AG04450 (cell line): ENCODE data around the gene CPNE2. TPM values are rescaled to one million over a fixed set of nuclear protein-coding genes. Genes with fewer than 3 reads are reported as not detected.
"Not testable (repeated sequence)": the region's sequence is repeated elsewhere in the genome, so short reads cannot be mapped to it uniquely, and the experiment has no call there.

Experiments used
- CTCF ChIA-PET: fragments of 300-600, 350-600 bp; formaldehyde crosslinking; extraction: SDS; loops from one replicate; lab custom pipeline; 2022; ENCODE audit warnings: antibody characterized with exemption, inconsistent platforms; lab: Charles Lee
- POLR2A ChIA-PET: fragments of 350-600 bp; formaldehyde crosslinking; extraction: SDS; loops from one replicate; lab custom pipeline; 2021; ENCODE audit warnings: antibody characterized with exemption, inconsistent platforms; lab: Yijun Ruan, JAX
- DNase-seq: peaks from one replicate; pipeline ENCODE4 v3.0.0-alpha.2; 2011; ENCODE audit warnings: low read depth, low spot score
- H3K27ac ChIP-seq: one replicate; pipeline ENCODE4 v1.5.1; 2012; ENCODE audit warnings: low read depth, low read length, control low read depth
- H3K27me3 ChIP-seq: one replicate; pipeline ENCODE4 v1.6.0; 2012; ENCODE audit warnings: low read length; ENCODE audit not compliant: control insufficient read depth, insufficient read depth
- H3K4me3 ChIP-seq: 2 replicates; pipeline ENCODE4 v1.5.1; 2011; ENCODE audit warnings: mild to moderate bottlenecking, low read depth, low read length, control low read depth
- H3K9me3 ChIP-seq: 2 replicates; pipeline ENCODE4 v1.5.1; 2012; ENCODE audit warnings: low read length; ENCODE audit not compliant: control insufficient read depth, insufficient read depth
- CTCF ChIP-seq: IDR thresholded peaks from 2 replicates; pipeline ENCODE4 v1.5.1; 2011; ENCODE audit warnings: low read depth, low read length, control low read depth, inconsistent platforms
- polyA plus RNA-seq: library from polyadenylated mRNA; depleted of rRNA; stranded (reverse); fragments of >200 nt; gene quantifications from 2 replicates; pipeline ENCODE4 v1.2.3, GENCODE V29; 2011

CPNE2 gene
- polyA plus RNA-seq, 1 experiment = 26.2 TPM

GRCh38 chr16:57107321-57107922 is 15.0 kb downstream of the CPNE2 start:
- no peaks in the 10 kb centered on the region for H3K9me3 ChIP-seq
- ChIA-PET POLR2A (interaction anchor here (0.6 kb wide), 1 partner anchor 244 kb away, joined by 4 read pairs; no protein-coding TSS in a partner anchor), CTCF (interaction anchor here (0.9 to 1.0 kb wide), 3 partner anchors 15 to 309 kb away, joined by 3 to 6 read pairs (median 3); partner anchors contain the start of gene CPNE2)
- no peak overlapping the region for H3K4me3 ChIP-seq
- H3K27me3 ChIP-seq = no peaks in the 10 kb centered on the region
- no peak for TF ChIP-seq CTCF
- no peak for DNase-seq
- H3K27ac ChIP-seq = no peak overlapping the region

- no peak for DNase-seq
- ChIA-PET CTCF (no interaction called here), POLR2A (no interaction called here)
- Histone ChIP-seq H3K9me3 (no peaks in the 10 kb centered on the region), H3K27ac (no peak overlapping the region), H3K27me3 (no peaks in the 10 kb centered on the region), H3K4me3 (no peak overlapping the region)
- no peak for TF ChIP-seq CTCF
Observed at GRCh38 chr16:57108432-57108831, 16.0 kb downstream of the CPNE2 start.

GRCh38 chr16:57109259-57110105 is 17.1 kb downstream of the CPNE2 start:
- H3K27ac ChIP-seq, H3K4me3 ChIP-seq, POLR2A ChIA-PET, H3K27me3 ChIP-seq, DNase-seq, H3K9me3 ChIP-seq: not testable (repeated sequence)
- CTCF ChIA-PET = interaction anchor here (0.8 to 1.1 kb wide), 3 partner anchors 16 to 26 kb away, joined by 3 read pairs; partner anchors contain the start of gene CPNE2

GRCh38 chr16:57110937-57111336 is 18.6 kb downstream of the CPNE2 start:
- no peak for DNase-seq
- no peak overlapping the region for H3K4me3 ChIP-seq
- H3K9me3 ChIP-seq = no peaks in the 10 kb centered on the region; the same call in 1 of the 2 replicates
- no peak overlapping the region for H3K27ac ChIP-seq
- ChIA-PET CTCF (interaction anchor here (1.0 to 1.3 kb wide), 3 partner anchors 10 to 27 kb away, joined by 3 to 9 read pairs (median 8); partner anchors contain the start of gene CPNE2), POLR2A (no interaction called here)
- TF ChIP-seq CTCF = no peak
- H3K27me3 ChIP-seq = no peaks in the 10 kb centered on the region

GRCh38 chr16:57111420-57111819 is 19.0 kb downstream of the CPNE2 start:
- POLR2A ChIA-PET = no interaction called here
- DNase-seq = no peak

More at GRCh38 chr16:57111420-57111819, 19.0 kb downstream of the CPNE2 start:
- CTCF ChIA-PET = interaction anchor here (1.0 to 1.3 kb wide), 3 partner anchors 10 to 27 kb away, joined by 3 to 9 read pairs (median 8); partner anchors contain the start of gene CPNE2
- Histone ChIP-seq H3K27me3 (no peaks in the 10 kb centered on the region), H3K9me3 (no peaks in the 10 kb centered on the region; the same call in 1 of the 2 replicates), H3K4me3 (no peak overlapping the region), H3K27ac (no peak overlapping the region)
- no peak for TF ChIP-seq CTCF
